ENCODE measurements around the gene MYH9.

MYH9 gene

GRCh38 chr22:36325154-36326031, 62.4 kb downstream of the MYH9 start:
- no peaks in the 10 kb centered on the region for H3K27me3 ChIP-seq (replicated peaks; ENCODE audit: control insufficient read depth, insufficient read depth, low read length)
- peaks cover 61% of the 10 kb centered on the region for H3K36me3 ChIP-seq (ENCODE audit: control insufficient read depth, insufficient read depth, low read length)
- no peak overlapping the region for H3K4me3 ChIP-seq (replicated peaks; ENCODE audit: low read depth, low read length)
- DNase-seq (ENCODE audit: extremely low read depth, insufficient read length), result no peak
- no peak for TF ChIP-seq CTCF (IDR thresholded peaks at IDR 0.05; ENCODE audit: insufficient read depth, low read length, poor library complexity, severe bottlenecking)

- Histone ChIP-seq H3K27me3 (replicated peaks; ENCODE audit: control insufficient read depth, insufficient read depth, low read length) (no peaks in the 10 kb centered on the region), H3K4me3 (replicated peaks; ENCODE audit: low read depth, low read length) (no peak overlapping the region), H3K36me3 (ENCODE audit: control insufficient read depth, insufficient read depth, low read length) (peaks cover 67% of the 10 kb centered on the region)
- no peak for TF ChIP-seq CTCF (IDR thresholded peaks at IDR 0.05; ENCODE audit: insufficient read depth, low read length, poor library complexity, severe bottlenecking)
- no peak for DNase-seq (ENCODE audit: extremely low read depth, insufficient read length)
These were observed 63.4 kb downstream of the MYH9 start for GRCh38 chr22:36324414-36324813.

GRCh38 chr22:36323855-36324331, 63.9 kb downstream of the MYH9 start:
- peaks cover 72% of the 10 kb centered on the region for H3K36me3 ChIP-seq (ENCODE audit: control insufficient read depth, insufficient read depth, low read length)
- no peak overlapping the region for H3K4me3 ChIP-seq (replicated peaks; ENCODE audit: low read depth, low read length)
- no peak for TF ChIP-seq CTCF (IDR thresholded peaks at IDR 0.05; ENCODE audit: insufficient read depth, low read length, poor library complexity, severe bottlenecking)
- DNase-seq (ENCODE audit: extremely low read depth, insufficient read length), result no peak
- no peaks in the 10 kb centered on the region for H3K27me3 ChIP-seq (replicated peaks; ENCODE audit: control insufficient read depth, insufficient read depth, low read length)

GRCh38 chr22:36323182-36323854, 64.4 kb downstream of the MYH9 start:
- Histone ChIP-seq H3K4me3 (replicated peaks; ENCODE audit: low read depth, low read length) (no peak overlapping the region), H3K27me3 (replicated peaks; ENCODE audit: control insufficient read depth, insufficient read depth, low read length) (no peaks in the 10 kb centered on the region), H3K36me3 (ENCODE audit: control insufficient read depth, insufficient read depth, low read length) (peaks cover 76% of the 10 kb centered on the region)
- TF ChIP-seq CTCF (IDR thresholded peaks at IDR 0.05; ENCODE audit: insufficient read depth, low read length, poor library complexity, severe bottlenecking), result no peak
- DNase-seq (ENCODE audit: extremely low read depth, insufficient read length), result no peak

- no peak for TF ChIP-seq CTCF (IDR thresholded peaks at IDR 0.05; ENCODE audit: insufficient read depth, low read length, poor library complexity, severe bottlenecking)
- no peak for DNase-seq (ENCODE audit: extremely low read depth, insufficient read length)
- H3K36me3 ChIP-seq (ENCODE audit: control insufficient read depth, insufficient read depth, low read length), result peaks cover 76% of the 10 kb centered on the region
- no peaks in the 10 kb centered on the region for H3K27me3 ChIP-seq (replicated peaks; ENCODE audit: control insufficient read depth, insufficient read depth, low read length)
- H3K4me3 ChIP-seq (replicated peaks; ENCODE audit: low read depth, low read length), result no peak overlapping the region
These were observed 65.2 kb downstream of the MYH9 start for GRCh38 chr22:36322602-36322915.
